Endothelial cell (in vitro differentiated cells): ENCODE results near the gene EPHX1. TPM values are rescaled to one million over a fixed set of nuclear protein-coding genes. Genes with fewer than 3 reads are reported as not detected.

Experiments used
- DNase-seq: peaks from one replicate; pipeline ENCODE4 v3.0.0; 2021; ENCODE audit warnings: low spot score
- H3K27ac Mint-ChIP-seq: one replicate; pipeline ENCODE4 v1.8.0; 2021; ENCODE audit warnings: mixed read lengths, inconsistent platforms; ENCODE audit not compliant: unreplicated experiment
- H3K27me3 Mint-ChIP-seq: one replicate; pipeline ENCODE4 v1.8.0; 2021; ENCODE audit warnings: mild to moderate bottlenecking, moderate library complexity, mixed read lengths, inconsistent platforms; ENCODE audit not compliant: unreplicated experiment
- H3K36me3 Mint-ChIP-seq: one replicate; pipeline ENCODE4 v1.8.0; 2021; ENCODE audit warnings: mild to moderate bottlenecking, low read depth, mixed read lengths, inconsistent platforms; ENCODE audit not compliant: unreplicated experiment
- H3K4me1 Mint-ChIP-seq: one replicate; pipeline ENCODE4 v1.8.0; 2021; ENCODE audit warnings: mild to moderate bottlenecking, mixed read lengths, inconsistent platforms; ENCODE audit not compliant: unreplicated experiment
- H3K4me3 Mint-ChIP-seq: one replicate; pipeline ENCODE4 v1.8.0; 2021; ENCODE audit warnings: mild to moderate bottlenecking, mixed read lengths, inconsistent platforms; ENCODE audit not compliant: unreplicated experiment
- H3K9me3 Mint-ChIP-seq: one replicate; pipeline ENCODE4 v1.8.0; 2021; ENCODE audit warnings: mixed read lengths, inconsistent platforms; ENCODE audit not compliant: unreplicated experiment
- CTCF ChIP-seq: fragments of 200-600 bp; sonication (generic); IDR thresholded peaks from one replicate; pipeline ENCODE4 v1.5.0; 2021; ENCODE audit warnings: antibody characterized with exemption; ENCODE audit not compliant: unreplicated experiment
- total RNA-seq: library from RNA; stranded (reverse); fragmentation: NEBNext Ultra II Directional; extraction: Animal tissue kit (Norgen Biotek cat#: 25700); gene quantifications from one replicate; pipeline ENCODE4 v1.2.1, GENCODE V29; 2021; ENCODE audit not compliant: unreplicated experiment

EPHX1 gene
- total RNA-seq, 1 donor from 2014 or later: 45.0 TPM

GRCh38 chr1:225844236-225845061, 34.5 kb downstream of the EPHX1 start:
- Mint-ChIP-seq H3K4me3 (peak overlapping the region; percentile 71), H3K27me3 (peaks cover 20% of the 10 kb centered on the region)
- no peak for TF ChIP-seq CTCF

GRCh38 chr1:225845097-225845496, 35.2 kb downstream of the EPHX1 start:
- H3K36me3 Mint-ChIP-seq: peaks cover 51% of the 10 kb centered on the region
- peaks cover 12% of the 10 kb centered on the region for H3K4me1 Mint-ChIP-seq
- peaks cover 20% of the 10 kb centered on the region for H3K27me3 Mint-ChIP-seq
- H3K4me3 Mint-ChIP-seq: no peak overlapping the region
- no peak for TF ChIP-seq CTCF
- DNase-seq: no peak
- no peak overlapping the region for H3K27ac Mint-ChIP-seq
- no peaks in the 10 kb centered on the region for H3K9me3 Mint-ChIP-seq

More at GRCh38 chr1:225844236-225845061, 34.5 kb downstream of the EPHX1 start:
- Mint-ChIP-seq H3K36me3 (peaks cover 51% of the 10 kb centered on the region), H3K9me3 (no peaks in the 10 kb centered on the region), H3K27ac (no peak overlapping the region), H3K4me1 (peaks cover 8% of the 10 kb centered on the region)
- no peak for DNase-seq

GRCh38 chr1:225845571-225846259, 35.8 kb downstream of the EPHX1 start:
- TF ChIP-seq CTCF: peak; percentile 38
- Mint-ChIP-seq H3K36me3 (peaks cover 52% of the 10 kb centered on the region), H3K27ac (no peak overlapping the region), H3K4me1 (peaks cover 12% of the 10 kb centered on the region), H3K4me3 (no peak overlapping the region), H3K27me3 (peaks cover 20% of the 10 kb centered on the region), H3K9me3 (no peaks in the 10 kb centered on the region)
- DNase-seq: peak; percentile 77

- H3K36me3 Mint-ChIP-seq: peaks cover 53% of the 10 kb centered on the region
- peaks cover 18% of the 10 kb centered on the region for H3K27me3 Mint-ChIP-seq
- no peaks in the 10 kb centered on the region for H3K9me3 Mint-ChIP-seq
- peaks cover 12% of the 10 kb centered on the region for H3K4me1 Mint-ChIP-seq
- no peak for TF ChIP-seq CTCF
- DNase-seq: no peak
- no peak overlapping the region for H3K27ac Mint-ChIP-seq
- H3K4me3 Mint-ChIP-seq: peak overlapping the region; percentile 62
These were observed 36.7 kb downstream of the EPHX1 start for GRCh38 chr1:225846331-225847310.
